ENCODE results near the gene PRRT2.

The PRRT2 gene

DNA sequence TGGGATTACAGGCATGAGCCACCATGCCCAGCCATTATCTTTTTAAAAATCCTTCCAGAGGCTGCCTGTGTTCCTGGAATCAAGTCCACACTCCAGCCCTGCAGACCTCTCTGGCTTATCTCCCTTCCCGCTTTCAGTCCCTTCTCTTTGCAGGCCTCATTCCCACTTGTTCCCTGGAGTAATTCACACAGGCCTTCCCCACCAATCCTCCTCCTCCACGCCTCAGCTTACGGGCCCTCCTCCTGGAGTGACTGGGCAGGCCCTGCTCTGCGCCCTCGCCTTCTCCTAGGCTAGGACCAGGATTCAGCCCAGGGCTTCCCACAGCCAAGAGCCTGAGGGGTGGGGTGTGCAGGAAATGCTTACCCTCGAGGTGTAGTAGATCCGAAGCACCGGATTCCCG lies 48.2 kb downstream of the PRRT2 start:
- peaks cover 0 to 2% (median 0%) of the 10 kb centered on the region in 5 donors for H3K27me3 ChIP-seq (ENCODE audit: control insufficient read depth in 5 of 5, insufficient read depth in 4 of 5, low read length in 5 of 5)
- peaks cover 5 to 40% (median 31%) of the 10 kb centered on the region in 5 donors for H3K4me1 ChIP-seq (ENCODE audit: control insufficient read depth in 5 of 5, insufficient read depth in 5 of 5, low read length in 5 of 5)
- H3K27ac ChIP-seq (ENCODE audit: low read depth, low read length): no peak overlapping the region
- peak overlapping the region in 2 of 5 donors; percentile 0 to 20 for H3K9ac ChIP-seq (ENCODE audit: low read length in 5 of 5)
- no peaks in the 10 kb centered on the region for H3K9me3 ChIP-seq (ENCODE audit: control insufficient read depth in 5 of 5, low read length in 5 of 5)
- H3K36me3 ChIP-seq (ENCODE audit: control insufficient read depth in 5 of 5, insufficient read depth in 5 of 5, low read length in 5 of 5): peaks cover 0 to 32% (median 29%) of the 10 kb centered on the region in 5 donors
- no peak overlapping the region for H3K4me3 ChIP-seq (ENCODE audit: low read depth in 1 of 5, low read length in 5 of 5)

DNA sequence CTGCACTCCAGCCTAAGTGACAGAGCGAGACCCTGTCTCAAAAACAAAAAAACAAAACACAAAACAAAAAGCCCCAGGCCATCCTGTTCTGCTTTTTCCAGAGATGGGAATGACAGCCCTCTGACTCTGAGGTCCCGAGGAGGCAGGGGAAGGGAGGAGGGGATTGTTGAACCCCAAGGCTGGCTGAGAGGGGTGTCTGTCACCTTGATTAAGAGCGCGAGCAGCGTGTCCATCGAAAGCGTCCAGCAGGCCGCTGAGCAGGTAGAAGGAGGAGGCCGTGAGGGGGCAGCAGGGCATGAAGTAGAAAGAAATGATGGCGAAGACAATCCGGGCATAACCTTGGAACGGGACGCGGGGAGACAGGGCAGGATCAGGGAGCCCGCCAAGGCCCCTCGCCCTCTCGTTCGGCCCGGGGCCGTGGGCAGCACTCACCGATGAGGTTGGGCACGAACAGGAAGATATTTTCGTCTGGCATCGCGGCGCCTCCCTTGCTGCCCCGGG lies 50.4 kb downstream of the PRRT2 start:
- H3K4me3 ChIP-seq (ENCODE audit: low read depth in 1 of 5, low read length in 5 of 5): peak overlapping the region; percentile 84 to 93 (median 87)
- no peaks in the 10 kb centered on the region for H3K9me3 ChIP-seq (ENCODE audit: control insufficient read depth in 5 of 5, low read length in 5 of 5)
- H3K9ac ChIP-seq (ENCODE audit: low read length in 5 of 5): peak overlapping the region in 4 of 5 donors; percentile 86 to 95 (median 90)
- H3K4me1 ChIP-seq (ENCODE audit: control insufficient read depth in 5 of 5, insufficient read depth in 5 of 5, low read length in 5 of 5): peaks cover 5 to 33% (median 24%) of the 10 kb centered on the region in 5 donors
- peaks cover 0 to 32% (median 29%) of the 10 kb centered on the region in 5 donors for H3K36me3 ChIP-seq (ENCODE audit: control insufficient read depth in 5 of 5, insufficient read depth in 5 of 5, low read length in 5 of 5)
- H3K27ac ChIP-seq (ENCODE audit: low read depth, low read length): peak overlapping the region; percentile 96
- H3K27me3 ChIP-seq (ENCODE audit: control insufficient read depth in 5 of 5, insufficient read depth in 4 of 5, low read length in 5 of 5): peaks cover 0 to 2% (median 0%) of the 10 kb centered on the region in 5 donors

DNA sequence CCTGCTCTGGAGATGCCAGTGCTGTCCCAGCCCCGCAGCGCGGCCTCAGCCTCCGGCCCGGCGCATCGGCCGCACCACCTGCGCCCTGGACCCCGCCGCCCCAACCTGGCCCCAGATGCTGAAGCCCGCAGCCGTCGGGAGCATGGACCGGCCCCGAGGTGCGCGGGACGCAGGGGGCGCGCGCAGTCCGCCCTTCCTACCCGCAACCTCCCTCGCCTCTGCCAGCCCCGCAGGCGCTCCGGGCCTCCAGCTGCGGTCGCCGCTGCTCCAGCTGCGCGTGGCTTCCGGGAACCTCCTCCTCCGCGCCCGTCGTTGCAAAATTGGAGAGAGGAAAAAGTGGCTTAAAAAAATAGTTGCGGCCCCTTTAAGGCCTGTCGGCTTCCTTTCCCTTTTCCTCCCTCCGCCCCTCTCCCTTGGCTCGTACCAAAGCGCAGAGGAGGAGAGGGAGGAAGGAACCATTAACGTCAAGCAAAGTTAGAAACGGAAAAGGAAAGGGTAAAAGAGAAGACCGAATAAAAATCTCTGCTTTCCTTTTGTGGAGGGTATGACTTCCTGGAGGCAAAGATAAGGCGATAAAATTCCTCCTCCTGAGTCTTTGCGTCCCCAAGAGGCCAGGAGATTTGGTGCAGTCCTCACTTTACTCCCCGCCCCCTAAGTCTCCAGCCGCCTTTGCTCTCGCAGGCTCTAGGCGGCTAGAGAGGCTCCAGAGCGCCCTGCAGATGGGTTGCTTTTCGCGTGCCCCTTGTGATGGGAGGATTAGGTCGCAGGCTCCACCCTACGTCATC lies 51.1 kb downstream of the PRRT2 start, which contains the start of gene CDIPT:
TSS of gene CDIPT (minus strand) at position 343 of the 785 bp plus-strand sequence. CDS start 369 bp downstream, outside the sequence.
- peak within 1 kb of the TSS; percentile 84 to 95 (median 87) for H3K9ac ChIP-seq (ENCODE audit: low read length in 5 of 5)
- peaks cover 0 to 2% (median 0%) of the 10 kb centered on the region in 5 donors for H3K27me3 ChIP-seq (ENCODE audit: control insufficient read depth in 5 of 5, insufficient read depth in 4 of 5, low read length in 5 of 5)
- H3K9me3 ChIP-seq (ENCODE audit: control insufficient read depth in 5 of 5, low read length in 5 of 5): no peaks in the 10 kb centered on the region
- peaks cover 0 to 32% (median 29%) of the 10 kb centered on the region in 5 donors for H3K36me3 ChIP-seq (ENCODE audit: control insufficient read depth in 5 of 5, insufficient read depth in 5 of 5, low read length in 5 of 5)
- peak within 1 kb of the TSS; percentile 96 for H3K27ac ChIP-seq (ENCODE audit: low read depth, low read length)
- peak within 1 kb of the TSS; percentile 84 to 93 (median 87) for H3K4me3 ChIP-seq (ENCODE audit: low read depth in 1 of 5, low read length in 5 of 5)
- peaks cover 5 to 31% (median 24%) of the 10 kb centered on the region in 5 donors for H3K4me1 ChIP-seq (ENCODE audit: control insufficient read depth in 5 of 5, insufficient read depth in 5 of 5, low read length in 5 of 5)

DNA sequence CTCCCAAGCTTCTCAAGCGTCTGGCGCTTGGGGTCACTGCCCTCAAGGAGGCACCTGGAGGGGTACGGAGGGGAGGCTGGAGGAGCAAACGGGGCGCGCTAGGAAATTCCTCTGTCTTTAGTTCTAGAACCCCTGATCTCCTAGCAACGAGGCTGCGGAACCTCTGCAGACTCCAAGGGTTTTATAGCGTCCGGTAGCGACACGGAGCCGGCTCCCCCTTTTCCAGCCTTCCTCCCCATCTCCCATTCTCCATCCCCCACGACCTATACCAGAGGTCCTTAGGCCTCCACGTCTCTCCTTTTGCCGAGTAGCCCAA lies 51.6 kb downstream of the PRRT2 start:
- no peaks in the 10 kb centered on the region for H3K9me3 ChIP-seq (ENCODE audit: control insufficient read depth in 5 of 5, low read length in 5 of 5)
- peak overlapping the region in 1 of 5 donors; percentile 95 for H3K9ac ChIP-seq (ENCODE audit: low read length in 5 of 5)
- peak overlapping the region; percentile 30 to 91 (median 57) for H3K4me3 ChIP-seq (ENCODE audit: low read depth in 1 of 5, low read length in 5 of 5)
- H3K36me3 ChIP-seq (ENCODE audit: control insufficient read depth in 5 of 5, insufficient read depth in 5 of 5, low read length in 5 of 5): peaks cover 0 to 27% (median 26%) of the 10 kb centered on the region in 5 donors
- peaks cover 0 to 2% (median 0%) of the 10 kb centered on the region in 5 donors for H3K27me3 ChIP-seq (ENCODE audit: control insufficient read depth in 5 of 5, insufficient read depth in 4 of 5, low read length in 5 of 5)
- peaks cover 5 to 28% (median 24%) of the 10 kb centered on the region in 5 donors for H3K4me1 ChIP-seq (ENCODE audit: control insufficient read depth in 5 of 5, insufficient read depth in 5 of 5, low read length in 5 of 5)
- peak overlapping the region; percentile 96 for H3K27ac ChIP-seq (ENCODE audit: low read depth, low read length)

DNA sequence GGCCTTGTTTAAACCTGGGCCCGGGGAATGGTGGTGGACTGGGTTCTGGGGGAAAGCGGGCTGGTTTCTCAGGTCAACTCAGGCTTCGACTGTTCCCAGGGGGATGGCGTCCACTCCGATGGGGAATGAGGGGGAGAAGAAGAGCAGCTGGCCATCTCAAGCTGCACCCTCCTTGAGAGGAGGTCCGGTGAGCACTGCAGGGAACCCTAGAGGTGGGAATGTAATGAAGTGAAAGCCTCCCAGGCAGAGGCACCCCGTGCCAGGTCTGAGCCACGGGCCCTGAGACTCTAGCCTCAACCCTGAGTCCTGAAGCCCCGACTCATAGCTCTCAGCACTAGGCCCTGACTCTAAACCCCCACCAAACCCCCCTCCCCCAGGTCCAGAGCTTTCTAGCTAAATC lies 52.2 kb downstream of the PRRT2 start:
- peaks cover 0 to 22% (median 20%) of the 10 kb centered on the region in 5 donors for H3K36me3 ChIP-seq (ENCODE audit: control insufficient read depth in 5 of 5, insufficient read depth in 5 of 5, low read length in 5 of 5)
- H3K27me3 ChIP-seq (ENCODE audit: control insufficient read depth in 5 of 5, insufficient read depth in 4 of 5, low read length in 5 of 5): peaks cover 0 to 2% (median 0%) of the 10 kb centered on the region in 5 donors
- H3K27ac ChIP-seq (ENCODE audit: low read depth, low read length): no peak overlapping the region
- no peaks in the 10 kb centered on the region for H3K9me3 ChIP-seq (ENCODE audit: control insufficient read depth in 5 of 5, low read length in 5 of 5)
- H3K9ac ChIP-seq (ENCODE audit: low read length in 5 of 5): no peak overlapping the region
- peaks cover 5 to 26% (median 24%) of the 10 kb centered on the region in 5 donors for H3K4me1 ChIP-seq (ENCODE audit: control insufficient read depth in 5 of 5, insufficient read depth in 5 of 5, low read length in 5 of 5)
- no peak overlapping the region for H3K4me3 ChIP-seq (ENCODE audit: low read depth in 1 of 5, low read length in 5 of 5)
